ENCODE results near the gene PSMA2. TPM values are rescaled to one million over a fixed set of nuclear protein-coding genes. Genes with fewer than 3 reads are reported as not detected.

The PSMA2 gene
- total RNA-seq, 1 donor: 26.4 TPM

Other genes starting within 250 kb of the PSMA2 start
- 2.7 TPM for gene C7orf25, start 20.1 kb downstream of the PSMA2 start, total RNA-seq
- 15.6 TPM for gene MRPL32, start 202 bp upstream of the PSMA2 start, total RNA-seq
- not detected for gene HECW1, start 180.5 kb upstream of the PSMA2 start, total RNA-seq